GM12878 (cell line): Measurements from ENCODE around the gene AHCY. TPM values are rescaled to one million over a fixed set of nuclear protein-coding genes. Genes with fewer than 3 reads are reported as not detected.

Source experiments
- ATAC-seq: fragments of 200-7000 bp; cut with Tn5 transposase; 3 replicates; pipeline ENCODE4 v1.9.1; 2020; ENCODE audit warnings: mild to moderate bottlenecking, moderate library complexity
- BruUV-seq: library from RNA; stranded (reverse); fragments of 400-500 nt; replicated peaks from 2 replicates; lab custom pipeline; 2021; lab: Mats Ljungman, UMichigan
- CTCF ChIA-PET: fragments of 300-600 bp; sonication (Branson Sonifier 250); formaldehyde crosslinking; extraction: SDS; loops from one replicate; lab custom pipeline; 2021; ENCODE audit warnings: inconsistent platforms; lab: Yijun Ruan, JAX
- POLR2A ChIA-PET: fragments of 350-600 bp; formaldehyde crosslinking; extraction: SDS; loops from one replicate; lab custom pipeline; 2021; ENCODE audit warnings: inconsistent platforms; lab: Charles Lee
- RAD21 ChIA-PET: fragments of 300-600 bp; sonication (Branson Sonifier 250); formaldehyde crosslinking; loops from one replicate; lab custom pipeline; 2023; ENCODE audit warnings: antibody characterized with exemption; ENCODE audit not compliant: unreplicated experiment; lab: Charles Lee
- SMC1A ChIA-PET: fragments of 300-600 bp; sonication (Branson Sonifier 250); formaldehyde crosslinking; loops from one replicate; lab custom pipeline; 2023; ENCODE audit not compliant: unreplicated experiment, uncharacterized antibody; lab: Charles Lee
- DNase-seq: peaks from one replicate; pipeline ENCODE4 v3.0.0-alpha.2; 2011; ENCODE audit warnings: low read depth, low spot score
- FAIRE-seq: peaks from 3 replicates; lab custom pipeline; 2011; peaks lifted over from hg19 to GRCh38; lab: Jason Lieb, UNC
- H2AFZ ChIP-seq: 2 replicates; pipeline ENCODE4 v1.6.0; 2011; ENCODE audit warnings: low read depth, low read length, control low read depth; ENCODE audit not compliant: control insufficient read depth
- H3K27ac ChIP-seq: 2 replicates; pipeline ENCODE4 v1.5.1; 2011; ENCODE audit warnings: control low read depth; ENCODE audit not compliant: control insufficient read depth, insufficient read depth
- H3K27me3 ChIP-seq, 2 experiments: replicated peaks in 1 of 2; 2 replicates each; pipeline versions ENCODE4 v1.6.0 to v1.6.1; 2011; ENCODE audit warnings: low read length in 1 of 2; ENCODE audit not compliant: control insufficient read depth in 2 of 2, insufficient read depth in 2 of 2
- H3K36me3 ChIP-seq, 2 experiments: 2 replicates each; pipeline ENCODE4 v1.5.1; 2011; ENCODE audit warnings: low read length in 1 of 2; ENCODE audit not compliant: control insufficient read depth in 2 of 2, insufficient read depth in 2 of 2
- H3K4me1 ChIP-seq: 2 replicates; pipeline ENCODE4 v1.6.1; 2011; ENCODE audit warnings: mild to moderate bottlenecking, low read length, moderate library complexity, mixed read lengths; ENCODE audit not compliant: control insufficient read depth, insufficient read depth
- H3K4me2 ChIP-seq: 2 replicates; pipeline ENCODE4 v1.6.0; 2011; ENCODE audit warnings: control low read depth; ENCODE audit not compliant: control insufficient read depth, insufficient read depth
- H3K4me3 ChIP-seq: fragments of 200-600 bp; sonication (generic); 2 replicates; pipeline ENCODE4 v1.5.1; 2016
- H3K79me2 ChIP-seq: 2 replicates; pipeline ENCODE4 v1.6.0; 2011; ENCODE audit warnings: low read length; ENCODE audit not compliant: control insufficient read depth, insufficient read depth
- H3K9ac ChIP-seq: 2 replicates; pipeline ENCODE4 v1.8.0; 2011; ENCODE audit warnings: low read length, control low read depth, mixed read lengths; ENCODE audit not compliant: control insufficient read depth, insufficient read depth
- H3K9me3 ChIP-seq: replicated peaks from 3 replicates; pipeline ENCODE4 v1.5.1; 2011; ENCODE audit warnings: mild to moderate bottlenecking, low read length; ENCODE audit not compliant: control insufficient read depth, insufficient read depth
- H4K20me1 ChIP-seq: 2 replicates; pipeline ENCODE4 v1.6.0; 2011; ENCODE audit not compliant: control insufficient read depth, insufficient read depth
- CBFB ChIP-seq: IDR thresholded peaks from 2 replicates; pipeline ENCODE4 v1.6.1; 2016; ENCODE audit warnings: antibody characterized with exemption, low read depth
- CBX3 ChIP-seq: fragments of 200-600 bp; sonication (generic); IDR thresholded peaks from 2 replicates; pipeline ENCODE4 v1.6.1; 2016; ENCODE audit warnings: low read depth, borderline replicate concordance
- CUX1 ChIP-seq: IDR thresholded peaks from 2 replicates; pipeline ENCODE4 v1.6.1; 2012; ENCODE audit warnings: improper control_type of control experiment, low read depth, low read length; ENCODE audit not compliant: insufficient replicate concordance
- GABPA ChIP-seq: IDR thresholded peaks from 2 replicates; pipeline ENCODE4 v1.6.1; 2014; ENCODE audit warnings: antibody characterized with exemption, low read depth, mild to moderate bottlenecking, inconsistent platforms
- IRF3 ChIP-seq: fragments of 450-650 bp; IDR thresholded peaks from 2 replicates; pipeline ENCODE4 v1.6.1; 2014; ENCODE audit warnings: mild to moderate bottlenecking
- JUNB ChIP-seq: IDR thresholded peaks from 2 replicates; pipeline ENCODE4 v1.6.1; 2016; ENCODE audit warnings: antibody characterized with exemption, mild to moderate bottlenecking
- MAX ChIP-seq: IDR thresholded peaks from 2 replicates; pipeline ENCODE4 v1.6.1; 2012; ENCODE audit warnings: low read depth, low read length, improper control_type of control experiment
- RELA ChIP-seq: fragments of 450-650 bp; IDR thresholded peaks from 2 replicates; pipeline ENCODE4 v1.8.0; 2014; ENCODE audit warnings: borderline replicate concordance; ENCODE audit not compliant: partially characterized antibody
- SRF ChIP-seq, 2 experiments: IDR thresholded peaks; 2 replicates each; pipeline ENCODE4 v1.6.1; 2011; ENCODE audit warnings: low read depth in 2 of 2, low read length in 2 of 2, mild to moderate bottlenecking in 1 of 2, moderate library complexity in 1 of 2
- TAF1 ChIP-seq: IDR thresholded peaks from 2 replicates; pipeline ENCODE4 v1.6.1; 2011; ENCODE audit warnings: mild to moderate bottlenecking, low read depth, low read length, borderline replicate concordance
- TBL1XR1 ChIP-seq: IDR thresholded peaks from 2 replicates; pipeline ENCODE4 v1.6.1; 2012; ENCODE audit warnings: low read depth, low read length, improper control_type of control experiment
- ZNF592 ChIP-seq: fragments of 450-650 bp; IDR thresholded peaks from 2 replicates; pipeline ENCODE4 v1.6.1; 2017; ENCODE audit warnings: mild to moderate bottlenecking, moderate library complexity
- ZZZ3 ChIP-seq: IDR thresholded peaks from 2 replicates; pipeline ENCODE4 v1.6.1; 2011; ENCODE audit warnings: low read depth; ENCODE audit not compliant: control insufficient read depth, insufficient read length
- WGBS: methylation state at CpG from one replicate; pipeline ENCODE4 v1.1.6; 2016; ENCODE audit warnings: low lambda C conversion rate; ENCODE audit not compliant: insufficient replicate concordance, insufficient coverage; ENCODE audit errors: missing lambda C conversion rate; 5-methylcytosine and 5-hydroxymethylcytosine counted together
- in situ Hi-C: fragments of 300-500 bp; cut with MboI; formaldehyde crosslinking; loops from 9 replicates; pipeline ENCODE4 v1.14.3; 2018; ENCODE audit warnings: mixed read lengths
- intact Hi-C: fragments of 100-400 bp; cut with micrococcal nuclease; formaldehyde crosslinking; loops from one replicate; pipeline ENCODE4 v1.14.2; 2022; ENCODE audit not compliant: unreplicated experiment
- polyA plus RNA-seq, 11 experiments: library from polyadenylated mRNA; depleted of rRNA in 4 of 11; unstranded in 6 of 11; stranded (reverse) in 5 of 11; fragments of >200 nt; fragmentation: Nextera tagmentation in 4 of 11; fragmentation: Illumina TruSeq in 1 of 11; extraction: Ambion mirVana in 4 of 11; extraction: Trizol in 1 of 11; gene quantifications; 1 replicate in 1 of 11; 2 replicates in 10 of 11; pipeline versions ENCODE4 v1.2.1 to v1.2.3, GENCODE V29; 2011 to 2016; ENCODE audit warnings: inconsistent platforms in 2 of 11, missing spikeins in 2 of 11, low read depth in 1 of 11
- total RNA-seq, 4 experiments: library from RNA; depleted of rRNA in 3 of 4; stranded (reverse); fragments of >200 nt in 3 of 4; fragmentation: Illumina TruSeq in 1 of 4; extraction: Trizol in 1 of 4; gene quantifications; 2 replicates each; pipeline versions ENCODE4 v1.2.1 to v1.2.3, GENCODE V29; 2013 to 2021

The AHCY gene
- total and polyA plus RNA-seq, 10 of the 15 experiments (the other 5 are each of a cell fraction or from before 2014, with no cell fraction given), result 84.9 to 223 (median 181) TPM

GRCh38 chr20:34309691-34310090 lies 6.5 kb upstream of the AHCY start:
- H3K9ac ChIP-seq, result no peak overlapping the region
- H3K27me3 ChIP-seq, result peaks cover 0 to 9% of the 10 kb centered on the region in 2 experiments; a peak in 1 of 4 replicates
- H3K4me2 ChIP-seq, result no peak overlapping the region
- WGBS, result 96% methylated on average over 3 of the region's 3 CpGs
- no peak overlapping the region for H3K27ac ChIP-seq
- POLR2A ChIA-PET, result no interaction called here
- intact Hi-C loops, result loop anchor here (5.0 kb wide), 2 partner anchors 398 to 458 kb away; no protein-coding TSS in a partner anchor
- in situ Hi-C loops, result loop anchor here (5.0 kb wide), 2 partner anchors 208 to 458 kb away; partner anchors contain the start of gene DYNLRB1
- FAIRE-seq, result no peak
- H3K9me3 ChIP-seq, result no peaks in the 10 kb centered on the region
- ATAC-seq, result no peak
- no peaks in the 10 kb centered on the region for H3K79me2 ChIP-seq
- SMC1A ChIA-PET, result interaction anchor here (0.9 kb wide), 1 partner anchor 168 kb away, joined by 3 read pairs; no protein-coding TSS in a partner anchor
- BruUV-seq, result no TSS peak
- RAD21 ChIA-PET, result interaction anchor here (1.6 to 2.3 kb wide), 2 partner anchors 9 to 398 kb away, joined by 3 to 8 read pairs; no protein-coding TSS in a partner anchor
- H3K4me1 ChIP-seq, result peaks cover 8% of the 10 kb centered on the region; the same call in 1 of the 2 replicates
- no peaks in the 10 kb centered on the region for H4K20me1 ChIP-seq
- no peak overlapping the region for H2AFZ ChIP-seq
- H3K4me3 ChIP-seq, result no peak overlapping the region
- no peaks in the 10 kb centered on the region for H3K36me3 ChIP-seq
- DNase-seq, result no peak
- CTCF ChIA-PET, result interaction anchor here (1.4 to 5.8 kb wide), 4 partner anchors 54 to 163 kb away, joined by 3 to 75 read pairs (median 3); no protein-coding TSS in a partner anchor
- TF ChIP-seq JUNB (no peak), CBX3 (no peak), SRF (IDR thresholded peaks at IDR 0.05; ENCODE audit: low read depth in 2 of 2, low read length in 2 of 2) (no peak), MAX (no peak), TAF1 (no peak), CUX1 (no peak), IRF3 (no peak), ZNF592 (no peak), CBFB (no peak), TBL1XR1 (no peak), GABPA (no peak), ZZZ3 (no peak), RELA (no peak)
